NCI-H748 (cell line): ENCODE data around the gene SHROOM1.

Source experiments
- DNase-seq: peaks from one replicate; lab custom pipeline; 2025; ENCODE audit not compliant: unreplicated experiment; lab: John Stamatoyannopoulos, UW

Gene SHROOM1

GRCh38 chr5:132825834-132826391, 4.5 kb downstream of the SHROOM1 start:
- DNase-seq, result no peak

DNA sequence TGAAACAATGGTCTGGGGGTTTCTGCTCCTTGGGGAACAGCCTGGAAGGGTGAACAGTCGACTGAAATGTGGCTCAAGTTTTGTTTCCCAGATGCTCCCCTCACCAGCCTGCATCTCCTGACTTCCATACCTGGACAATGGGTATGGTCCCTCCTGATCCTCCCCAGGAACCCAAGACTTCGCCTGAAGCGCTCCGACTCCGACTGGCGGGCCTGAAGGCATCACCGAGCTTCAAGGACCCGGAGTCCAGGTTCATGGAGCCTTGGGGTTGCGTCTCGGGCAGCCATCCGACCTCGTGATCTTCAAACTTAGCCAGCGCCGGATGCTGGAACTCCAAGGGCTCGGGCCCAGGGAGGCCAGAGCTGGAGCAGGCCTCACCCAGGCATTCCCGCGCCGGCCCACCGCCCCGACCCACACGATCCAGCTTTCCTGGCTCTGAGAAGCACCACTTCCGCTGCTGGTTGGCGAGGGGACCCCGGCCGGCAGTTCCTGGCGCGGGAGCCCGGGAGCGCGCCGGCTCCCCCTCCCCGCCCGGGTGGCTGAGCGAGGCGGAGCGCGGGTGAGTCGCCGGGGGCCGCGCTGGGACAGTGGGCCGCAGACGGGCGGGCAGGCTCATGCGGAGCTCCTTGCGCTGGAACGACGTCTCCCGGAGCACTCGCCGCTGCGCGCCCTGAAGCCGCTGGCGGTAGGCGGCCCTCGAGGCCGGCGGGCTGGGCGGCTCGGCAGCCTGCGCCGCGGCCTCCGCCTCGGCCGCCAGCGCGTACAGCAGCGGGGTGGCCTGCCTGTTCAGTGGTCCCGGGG, 5.2 kb downstream of the SHROOM1 start:
- DNase-seq, result no peak

- DNase-seq, result no peak
These were observed 6.0 kb downstream of the SHROOM1 start for GRCh38 chr5:132824426-132824825.

DNA sequence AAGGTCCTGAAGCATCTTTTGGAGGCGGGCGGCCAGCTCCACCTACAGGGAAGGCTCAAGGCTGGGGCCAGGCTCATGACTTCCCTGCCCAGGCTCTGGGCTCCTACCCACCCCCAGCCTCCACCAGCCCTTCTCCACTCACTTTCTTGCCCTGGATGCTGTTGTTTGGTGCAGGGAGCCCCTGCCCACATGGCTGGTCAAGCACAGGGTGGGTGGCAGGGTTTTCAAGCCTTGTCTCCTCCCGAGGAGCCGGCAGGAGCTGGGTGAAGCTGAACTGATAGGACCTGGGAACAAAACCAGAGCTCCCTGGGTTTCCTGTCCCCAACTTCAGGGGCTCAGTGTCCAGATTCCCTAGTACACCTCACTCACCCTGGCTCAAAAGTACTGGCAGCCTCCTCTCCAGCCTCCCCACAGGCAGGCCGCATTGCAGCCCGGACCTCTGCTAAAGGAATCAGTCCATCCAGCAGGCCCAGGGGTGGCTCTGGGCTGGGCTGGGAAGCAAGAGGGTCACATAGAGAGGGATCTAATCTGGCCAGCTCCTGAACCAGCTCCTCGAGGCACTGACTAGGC, 6.9 kb downstream of the SHROOM1 start:
- DNase-seq, result no peak

DNA sequence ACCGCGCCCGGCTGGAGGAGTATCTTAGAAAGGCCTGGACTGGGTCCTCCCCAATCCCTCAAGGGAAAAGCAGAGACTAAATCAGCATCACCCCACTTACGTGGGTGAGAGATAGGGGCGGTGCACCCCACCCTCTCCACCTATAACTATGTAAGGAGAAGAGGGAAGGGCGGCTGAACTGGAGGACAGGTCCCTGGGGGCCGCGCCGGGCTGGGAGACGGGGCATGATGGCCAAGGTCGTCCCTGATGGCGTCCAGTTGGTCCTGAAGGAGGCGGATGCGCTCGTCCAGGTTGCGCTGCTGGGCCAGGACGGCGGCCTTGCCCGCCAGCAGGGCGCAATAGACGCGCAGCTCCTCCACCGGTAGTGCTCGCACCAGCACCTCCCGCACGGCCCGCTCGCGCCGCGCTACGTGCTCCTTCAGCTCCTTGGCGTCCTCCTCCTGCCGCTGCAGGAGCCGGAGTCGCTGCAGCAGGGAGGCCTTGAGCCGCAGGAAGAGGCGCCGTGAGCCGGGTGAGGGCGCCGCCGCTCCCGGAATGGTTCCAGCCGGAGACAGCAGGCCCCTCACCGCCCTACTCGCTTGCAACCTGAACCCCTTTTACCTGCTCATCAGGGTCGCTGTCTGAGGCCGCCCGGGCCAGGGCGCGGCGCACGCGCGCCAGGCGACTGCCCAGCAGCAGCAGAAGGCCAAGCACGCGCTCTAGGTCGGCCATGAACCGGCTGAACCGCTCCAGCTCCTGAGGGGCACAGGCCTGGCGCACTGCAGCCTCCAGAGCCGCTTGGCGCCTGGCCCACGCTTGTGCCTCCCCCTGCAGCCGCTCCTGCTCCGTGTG, 7.6 kb downstream of the SHROOM1 start:
- DNase-seq, result peak; percentile 45

- no peak for DNase-seq
These were observed 8.7 kb downstream of the SHROOM1 start for GRCh38 chr5:132821791-132822190.

GRCh38 chr5:132821350-132821749, 9.1 kb downstream of the SHROOM1 start:
- no peak for DNase-seq

DNA sequence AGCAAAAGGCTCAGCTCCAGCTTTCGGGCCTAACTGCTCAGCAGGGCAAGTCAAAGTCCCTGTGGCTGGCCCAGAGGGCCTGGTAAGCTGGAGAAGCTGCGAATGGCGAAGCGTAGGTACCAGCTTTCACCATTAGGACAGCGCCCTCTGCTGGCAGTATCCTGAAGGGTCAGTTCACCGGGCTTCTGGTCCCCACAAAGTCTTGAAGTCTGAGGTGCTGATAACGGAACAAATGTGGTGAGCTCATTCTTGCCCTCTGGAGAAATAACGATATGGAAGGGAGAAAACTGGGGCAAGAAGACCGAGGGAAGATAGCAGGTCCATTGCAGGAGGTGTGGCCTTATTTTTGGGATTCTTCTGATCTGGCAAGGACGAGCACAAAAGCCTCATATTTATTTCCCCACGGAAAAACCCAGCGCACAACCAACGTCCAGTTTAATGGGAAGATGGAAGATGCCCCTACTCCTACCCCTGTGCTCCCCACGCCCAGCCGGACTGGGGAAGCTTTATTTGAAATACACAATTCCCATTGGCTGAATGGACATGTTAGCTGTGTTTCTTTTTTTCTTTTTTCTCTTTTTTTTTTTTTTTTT, 10.2 kb downstream of the SHROOM1 start:
- DNase-seq, result peak; percentile 91

DNA sequence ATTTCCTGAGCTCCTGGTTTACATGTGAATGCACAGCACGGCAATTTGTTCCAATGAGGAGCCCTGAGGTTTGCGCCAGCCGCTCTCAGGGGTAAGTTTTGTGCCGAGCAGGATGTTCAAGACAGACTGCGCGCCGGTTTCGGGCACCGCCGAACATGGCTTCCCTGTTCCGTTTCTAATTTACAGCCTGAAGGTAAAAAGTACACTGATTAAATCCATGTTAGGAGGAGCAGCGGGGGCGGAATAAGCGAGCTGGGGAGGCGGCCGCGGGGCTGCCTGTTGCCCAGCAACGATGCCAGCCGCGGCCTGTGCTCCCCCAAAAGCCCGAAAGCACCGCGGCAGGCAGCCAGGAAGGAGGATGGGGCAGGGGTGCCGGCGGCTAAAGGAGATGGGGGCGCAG, 11.0 kb downstream of the SHROOM1 start:
- DNase-seq, result no peak

- DNase-seq, result no peak
These were observed 13.4 kb downstream of the SHROOM1 start for GRCh38 chr5:132817011-132817410.

GRCh38 chr5:132816554-132816953, 13.9 kb downstream of the SHROOM1 start:
- DNase-seq, result no peak

GRCh38 chr5:132816083-132816482, 14.4 kb downstream of the SHROOM1 start:
- no peak for DNase-seq

- no peak for DNase-seq
These were observed 15.0 kb downstream of the SHROOM1 start for GRCh38 chr5:132815454-132815853.

- no peak for DNase-seq
These were observed 15.7 kb downstream of the SHROOM1 start for GRCh38 chr5:132814503-132815294.

DNA sequence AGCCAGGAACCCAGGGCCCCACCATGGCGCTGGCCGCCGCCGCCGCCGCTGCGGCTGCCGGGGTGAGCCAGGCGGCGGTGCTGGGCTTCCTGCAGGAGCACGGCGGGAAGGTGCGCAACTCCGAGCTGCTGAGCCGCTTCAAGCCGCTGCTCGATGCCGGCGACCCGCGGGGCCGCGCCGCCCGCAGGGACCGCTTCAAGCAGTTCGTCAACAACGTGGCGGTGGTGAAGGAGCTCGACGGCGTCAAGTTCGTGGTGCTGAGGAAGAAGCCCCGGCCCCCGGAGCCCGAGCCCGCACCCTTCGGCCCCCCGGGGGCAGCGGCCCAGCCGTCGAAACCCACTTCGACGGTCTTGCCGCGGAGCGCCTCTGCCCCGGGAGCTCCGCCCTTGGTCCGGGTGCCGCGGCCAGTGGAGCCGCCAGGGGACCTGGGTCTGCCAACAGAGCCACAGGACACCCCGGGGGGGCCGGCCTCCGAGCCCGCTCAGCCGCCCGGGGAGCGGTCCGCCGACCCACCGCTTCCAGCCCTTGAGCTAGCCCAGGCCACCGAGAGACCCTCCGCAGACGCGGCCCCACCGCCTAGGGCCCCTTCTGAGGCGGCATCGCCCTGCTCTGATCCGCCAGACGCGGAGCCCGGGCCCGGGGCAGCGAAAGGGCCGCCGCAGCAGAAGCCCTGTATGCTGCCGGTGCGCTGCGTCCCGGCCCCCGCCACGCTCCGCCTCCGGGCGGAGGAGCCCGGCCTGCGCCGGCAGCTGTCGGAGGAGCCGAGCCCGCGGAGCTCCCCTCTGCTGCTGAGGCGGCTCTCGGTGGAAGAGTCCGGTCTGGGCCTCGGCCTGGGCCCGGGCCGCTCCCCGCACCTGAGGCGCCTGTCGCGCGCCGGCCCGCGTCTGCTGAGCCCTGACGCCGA, 16.6 kb downstream of the SHROOM1 start:
- peak; percentile 73 for DNase-seq

DNA sequence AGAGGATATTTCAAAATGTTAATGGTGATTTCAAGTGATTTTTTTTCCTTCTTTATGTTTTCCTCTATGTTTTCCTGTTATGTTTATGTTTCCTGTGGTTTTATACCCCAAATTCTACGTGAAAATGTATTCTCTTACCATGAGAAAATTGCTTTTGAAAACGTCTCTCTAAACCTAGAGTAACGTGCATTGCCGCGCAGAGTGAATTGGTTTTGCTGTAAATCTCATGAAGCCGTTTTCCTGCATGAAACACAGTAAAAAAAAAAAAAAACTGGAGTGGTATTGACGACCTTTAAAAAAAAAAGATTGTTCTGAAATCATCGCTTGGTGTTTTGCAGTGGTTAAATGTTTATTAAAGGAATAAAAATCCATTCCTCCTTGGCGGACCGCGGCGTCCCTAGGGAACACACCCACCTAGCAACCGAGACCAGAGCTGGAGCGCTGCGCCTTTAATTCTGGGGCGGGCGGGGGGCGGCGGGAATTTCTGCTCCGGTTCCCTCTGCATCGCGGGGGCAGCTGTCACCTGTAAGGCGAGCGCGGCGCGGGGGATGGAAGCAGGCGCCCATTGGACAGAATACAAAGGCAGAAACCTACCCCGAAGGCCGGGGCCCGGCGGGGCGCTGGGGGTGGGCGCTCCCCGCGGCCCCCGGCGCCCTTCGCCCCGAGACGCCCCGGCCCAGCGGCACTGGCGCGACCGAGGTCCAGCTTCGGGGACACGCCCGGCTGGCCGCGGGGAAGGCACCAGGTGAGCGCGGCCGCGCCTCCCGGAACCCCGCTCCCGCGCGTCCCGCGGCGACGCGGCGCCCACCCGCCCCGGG, 17.5 kb downstream of the SHROOM1 start, which contains the start of gene SOWAHA:
Gene SOWAHA, plus strand, starts transcription at position 522 of the 818 bp plus-strand sequence. CDS start 320 bp downstream, outside the sequence.
- DNase-seq, result peak; percentile 85

- peak; percentile 47 for DNase-seq
These were observed 18.2 kb downstream of the SHROOM1 start for GRCh38 chr5:132812123-132812765.

DNA sequence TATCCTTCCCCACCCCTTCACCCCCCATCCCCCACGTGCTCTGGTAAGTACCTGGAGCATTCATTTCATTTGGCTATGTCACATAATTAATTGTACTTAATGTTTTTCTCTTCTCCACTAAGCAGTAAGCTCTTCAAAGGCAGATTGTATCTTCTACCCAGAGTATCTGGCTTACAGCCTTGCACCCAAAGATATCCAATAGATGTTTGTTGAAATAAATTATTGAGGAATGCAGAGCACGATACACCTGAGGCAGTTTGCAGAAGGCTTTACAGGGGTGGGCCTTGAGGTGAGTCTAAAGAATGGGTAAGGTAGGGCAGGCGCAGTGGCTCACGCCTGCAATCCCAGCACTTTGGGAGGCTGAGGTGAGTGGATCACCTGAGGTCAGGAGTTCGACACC, 19.8 kb downstream of the SHROOM1 start:
- no peak for DNase-seq
